ENCODE data around the gene UBE2R2. TPM values are rescaled to one million over a fixed set of nuclear protein-coding genes. Genes with fewer than 3 reads are reported as not detected.

Gene UBE2R2, protein sequence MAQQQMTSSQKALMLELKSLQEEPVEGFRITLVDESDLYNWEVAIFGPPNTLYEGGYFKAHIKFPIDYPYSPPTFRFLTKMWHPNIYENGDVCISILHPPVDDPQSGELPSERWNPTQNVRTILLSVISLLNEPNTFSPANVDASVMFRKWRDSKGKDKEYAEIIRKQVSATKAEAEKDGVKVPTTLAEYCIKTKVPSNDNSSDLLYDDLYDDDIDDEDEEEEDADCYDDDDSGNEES
- total RNA-seq (2022; extraction: Qiagen RNA extraction; ENCODE audit: low read depth): 45.4 to 49.6 TPM (median 47.7 TPM) in 5 replicates

DNA sequence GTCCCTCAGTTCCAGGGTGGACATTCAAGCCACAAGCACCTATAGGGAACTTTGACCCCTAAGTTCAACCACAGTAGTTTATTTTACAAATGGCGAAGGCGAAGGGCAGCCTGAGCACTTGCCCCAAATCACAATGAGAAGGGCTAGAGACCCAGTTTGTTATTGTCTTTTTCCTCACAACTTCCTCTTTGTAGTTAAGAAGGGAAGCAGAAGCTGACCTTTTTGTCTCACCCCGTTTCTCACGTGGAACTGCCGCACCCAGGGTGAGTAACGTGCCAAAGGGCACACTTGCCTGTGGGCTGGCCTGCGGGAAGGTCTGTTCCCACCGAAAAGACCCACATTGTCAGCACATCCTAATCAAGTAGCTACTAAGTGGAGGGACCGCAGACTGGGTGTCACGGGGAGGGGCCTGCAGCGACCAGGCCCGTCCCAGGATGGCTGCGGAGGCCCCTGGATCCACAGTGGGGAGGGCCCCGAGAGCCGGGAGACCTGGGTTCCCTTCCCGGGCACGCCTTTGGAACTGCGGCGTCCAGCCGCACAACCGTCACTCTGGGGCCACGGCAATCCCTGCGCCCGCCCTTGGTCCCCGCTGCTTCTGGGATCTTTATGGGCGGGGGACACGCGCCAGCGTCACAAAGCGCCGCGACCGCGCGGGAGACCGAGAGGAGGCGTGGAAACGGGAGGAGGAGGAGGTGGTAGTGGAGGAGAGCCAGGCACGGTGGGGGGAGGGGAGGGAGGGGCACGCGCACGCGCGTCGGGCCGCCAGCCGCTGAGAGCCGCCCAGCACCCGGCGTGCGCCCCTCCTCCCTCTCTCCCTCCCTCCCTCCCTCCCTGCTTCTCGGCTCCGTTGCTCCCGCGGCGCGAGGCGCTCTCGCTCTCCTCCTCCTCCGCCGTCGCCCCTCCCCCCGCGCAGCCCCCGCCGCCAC lies at the start of gene UBE2R2:
TSS of gene UBE2R2 (plus strand) at position 834 of the 926 bp plus-strand sequence. CDS start 598 bp downstream, outside the sequence.

DNA sequence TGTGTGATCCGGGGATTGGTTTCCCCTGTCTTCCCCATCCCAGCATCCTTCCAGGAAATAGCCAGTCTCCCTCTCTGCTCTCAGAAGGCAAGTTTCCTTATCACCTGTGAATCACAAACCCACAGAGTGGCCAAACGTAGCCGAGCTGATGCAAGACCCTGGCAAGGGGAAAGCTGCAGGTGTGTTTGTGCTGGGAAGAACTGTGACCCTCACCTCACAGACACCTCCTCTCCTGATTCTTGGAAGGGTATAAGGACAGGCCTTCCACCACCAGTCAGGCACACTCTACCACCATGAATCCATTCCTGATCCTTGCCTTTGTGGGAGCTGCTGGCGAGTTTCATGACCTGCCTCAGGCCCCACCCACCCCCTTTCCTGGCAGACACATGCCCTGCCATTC lies 21.7 kb upstream of the UBE2R2 start, which contains the start of gene PRSS3:
TSS of gene PRSS3 (plus strand) at position 281 of the 400 bp plus-strand sequence. CDS start at position 294, 13 bp downstream.

Other genes with a start within 250 kb of the UBE2R2 start
- gene PRSS3, start 21.6 kb upstream of the UBE2R2 start, total RNA-seq (2022; extraction: Qiagen RNA extraction; ENCODE audit: low read depth): 11.1 to 15.9 TPM (median 14.0 TPM) in 5 replicates
- gene UBAP2, start 231.7 kb downstream of the UBE2R2 start, total RNA-seq (2022; extraction: Qiagen RNA extraction; ENCODE audit: low read depth): 37.1 to 43.7 TPM (median 39.5 TPM) in 5 replicates